ENCODE measurements around the gene DEPDC4.
"Not testable (repeated sequence)": the region's sequence is repeated elsewhere in the genome, so short reads cannot be mapped to it uniquely, and the experiment has no call there.

Gene DEPDC4

DNA sequence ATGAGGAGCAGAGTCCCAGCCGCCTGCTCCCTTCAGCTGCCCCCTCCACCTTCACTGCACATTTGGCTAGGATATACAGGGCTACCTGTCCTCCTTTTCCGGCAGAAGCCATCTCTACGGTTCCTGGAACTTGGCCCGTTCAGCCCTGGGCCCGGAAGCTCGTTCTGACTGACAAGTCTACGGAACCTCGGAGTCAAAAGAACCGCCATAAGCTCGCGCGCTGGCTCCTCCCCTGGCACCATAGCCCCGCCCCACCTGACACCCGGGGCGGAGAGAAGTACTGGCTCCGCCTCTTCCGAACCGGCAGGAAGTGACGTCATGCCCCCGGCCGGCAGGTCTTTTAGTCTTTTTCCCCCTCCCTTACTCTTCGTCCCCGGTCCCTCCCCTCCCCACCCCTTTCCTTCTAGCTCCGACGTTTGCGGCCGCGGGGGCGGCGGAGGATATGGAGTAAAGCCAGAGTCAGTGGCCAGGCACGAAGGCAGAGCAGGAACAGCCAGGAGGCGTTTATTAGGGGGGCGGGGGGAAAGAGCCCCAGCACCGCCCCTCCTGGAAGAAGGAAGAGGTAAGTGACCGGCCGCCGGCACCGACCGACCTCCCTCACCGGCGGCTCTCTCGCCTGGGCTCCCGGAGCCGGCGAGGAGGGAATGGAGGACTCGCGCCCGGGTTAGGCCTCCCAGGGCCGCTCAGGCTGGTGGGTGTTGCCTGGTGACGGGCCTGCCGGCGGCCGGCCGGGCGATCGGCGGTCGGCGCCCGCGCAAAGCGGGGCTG lies at the start of gene DEPDC4, which contains the start of gene SCYL2:
Gene DEPDC4 (minus strand): TSS at position 245 of the 768 bp plus-strand sequence. CDS start 3 bp downstream, at position 242.
Gene SCYL2 (plus strand): TSS at position 343 of the 768 bp plus-strand sequence. CDS start 15,794 bp downstream, outside the sequence.
- DNase-seq, result peak; percentile 94

DNA sequence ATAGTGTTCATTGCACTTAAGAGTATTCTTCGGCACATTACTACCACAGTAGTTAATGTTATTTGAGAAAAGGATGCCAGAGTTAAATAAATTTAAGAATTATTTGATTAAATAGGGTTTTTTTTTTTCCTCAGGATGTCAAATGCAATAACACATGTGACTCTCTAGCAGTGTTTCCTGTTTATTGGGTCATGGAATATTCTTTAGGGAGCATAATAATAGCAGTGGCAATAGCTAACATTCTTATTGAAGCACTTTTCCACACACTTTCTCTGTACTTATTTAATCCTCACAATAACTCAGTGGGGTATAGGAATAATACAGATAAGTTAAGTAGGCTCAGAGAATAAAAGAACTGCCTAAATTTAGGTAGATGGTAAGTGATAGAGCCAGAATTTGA lies 44.4 kb upstream of the DEPDC4 start:
- no peak for DNase-seq

DNA sequence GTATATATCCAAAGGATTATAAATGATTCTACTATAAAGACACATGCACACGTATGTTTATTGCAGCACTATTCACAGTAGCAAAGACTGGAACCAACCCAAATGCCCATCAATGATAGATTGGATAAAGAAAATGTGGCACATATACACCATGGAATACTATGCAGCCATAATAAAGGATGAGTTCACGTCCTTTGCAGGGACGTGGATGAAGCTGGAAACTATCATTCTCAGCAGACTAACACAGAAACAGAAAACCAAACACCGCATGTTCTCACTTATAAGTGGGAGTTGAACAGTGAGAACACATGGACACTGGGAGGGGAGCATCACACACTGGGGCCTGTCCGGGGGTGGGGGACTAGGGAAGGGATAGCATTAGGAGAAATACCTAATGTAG lies 41.3 kb upstream of the DEPDC4 start:
- not testable (repeated sequence) for DNase-seq

DNA sequence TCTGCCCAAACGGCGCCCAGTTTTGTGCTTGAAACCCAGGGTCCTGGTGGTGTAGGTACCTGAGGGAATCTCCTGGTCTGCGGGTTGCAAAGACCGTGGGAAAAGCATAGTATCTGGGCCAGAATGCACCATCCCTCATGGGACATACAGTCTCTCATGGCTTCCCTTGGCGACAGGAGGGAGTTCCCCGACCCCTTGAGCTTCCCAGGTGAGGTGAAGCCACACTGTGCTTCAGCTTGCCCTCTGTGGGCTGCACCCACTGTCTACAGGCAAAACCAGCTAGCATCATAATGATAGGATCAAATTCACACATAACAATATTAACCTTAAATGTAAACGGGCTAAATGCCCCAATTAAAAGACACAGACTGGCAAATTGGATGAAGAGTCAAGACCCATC lies 37.5 kb upstream of the DEPDC4 start:
- not testable (repeated sequence) for DNase-seq

- DNase-seq, result no peak
Observed at GRCh38 chr12:100303831-100304230, 37.0 kb upstream of the DEPDC4 start.

DNA sequence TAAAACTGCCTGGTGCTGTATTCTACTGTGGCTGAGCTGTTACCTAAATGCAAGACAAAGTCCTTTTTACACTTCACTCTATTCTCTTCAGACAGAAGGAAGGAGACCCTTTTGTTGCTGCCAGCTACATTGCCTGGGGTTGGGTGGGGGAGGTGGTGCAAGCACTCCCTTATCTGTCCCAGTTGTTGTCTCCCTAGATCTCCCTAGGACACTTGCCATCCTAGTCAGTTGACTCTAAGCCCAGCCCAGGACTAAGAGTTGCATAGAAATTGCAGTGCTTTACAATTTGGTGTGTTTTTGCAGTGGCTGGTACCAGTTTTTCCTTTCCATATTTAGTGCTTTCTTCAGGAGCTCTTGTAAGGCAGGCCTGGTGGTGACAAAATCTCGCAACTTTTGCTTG lies 35.2 kb upstream of the DEPDC4 start:
- no peak for DNase-seq

DNA sequence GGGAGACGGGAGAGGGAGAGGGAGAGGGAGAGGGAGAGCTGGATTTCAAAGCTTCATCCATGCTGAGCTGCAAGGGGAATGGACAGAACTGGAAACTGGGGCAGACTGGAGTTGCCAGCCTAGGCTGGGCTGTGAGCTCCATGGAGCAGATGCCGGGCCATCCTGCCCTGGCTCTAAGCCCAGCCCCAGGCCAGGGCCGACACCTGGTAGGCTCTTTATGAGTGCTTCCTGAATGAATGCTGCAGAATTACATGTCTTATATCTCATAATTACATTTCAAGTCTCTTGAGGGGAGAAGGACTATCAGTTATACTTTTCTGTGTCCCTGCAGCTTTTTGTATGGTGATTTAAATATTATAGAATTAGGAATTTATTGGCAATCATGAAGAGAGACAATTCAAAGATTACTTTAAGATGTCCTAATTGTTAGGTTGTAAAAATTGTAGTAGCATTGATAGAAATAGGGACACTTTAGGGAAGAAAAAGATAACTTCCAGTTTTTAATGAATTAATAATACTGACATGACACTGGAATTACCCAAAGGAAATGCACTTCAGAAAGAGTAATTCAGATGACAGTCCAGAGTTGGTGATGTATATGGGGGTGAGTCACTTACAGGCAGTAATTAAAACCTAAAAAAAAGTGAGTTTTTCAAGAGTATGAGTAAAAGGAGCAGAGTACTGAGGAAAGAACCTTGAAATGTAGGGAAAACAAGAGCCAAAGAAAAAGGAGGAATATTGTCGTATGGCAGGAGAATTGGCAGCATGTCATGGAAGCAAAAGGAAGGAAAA lies 29.1 kb upstream of the DEPDC4 start:
- DNase-seq, result no peak

DNA sequence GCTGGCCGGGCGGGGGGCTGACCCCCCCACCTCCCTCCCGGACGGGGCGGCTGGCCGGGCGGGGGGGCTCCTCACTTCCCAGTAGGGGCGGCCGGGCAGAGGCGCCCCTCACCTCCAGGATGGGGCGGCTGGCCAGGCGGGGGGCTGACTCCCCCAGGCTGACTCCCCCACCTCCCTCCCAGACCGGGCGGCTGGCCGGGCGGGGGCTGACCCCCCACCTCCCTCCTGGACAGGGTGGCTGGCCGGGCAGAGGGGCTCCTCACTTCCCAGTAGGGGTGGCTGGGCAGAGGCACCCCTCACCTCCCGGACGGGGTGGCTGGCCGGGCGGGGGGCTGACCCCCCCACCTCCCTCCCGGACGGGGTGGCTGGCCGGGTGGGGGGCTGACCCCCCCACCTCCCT lies 27.5 kb upstream of the DEPDC4 start:
- not testable (repeated sequence) for DNase-seq

- no peak for DNase-seq
Observed at GRCh38 chr12:100293017-100293416, 26.1 kb upstream of the DEPDC4 start.

DNA sequence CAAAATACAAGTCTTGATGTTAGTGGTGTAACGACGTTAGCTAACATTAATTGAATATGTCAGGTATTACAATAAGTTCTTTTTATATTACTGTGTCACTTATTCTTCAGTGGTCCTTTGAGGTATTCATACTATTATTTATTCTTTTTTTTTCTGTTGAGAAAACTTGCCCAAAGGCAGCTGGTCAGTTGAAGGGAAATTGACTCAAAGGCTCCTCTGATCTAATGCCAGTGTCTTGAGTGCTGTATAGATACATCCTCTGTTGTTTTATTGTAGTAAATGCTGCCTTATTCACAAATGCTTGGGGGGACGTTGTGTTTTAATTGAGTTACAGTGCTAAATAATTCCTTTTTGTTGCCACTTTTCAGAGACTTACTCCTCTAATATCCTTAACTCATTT lies 23.1 kb upstream of the DEPDC4 start:
- no peak for DNase-seq

- DNase-seq, result no peak
Observed at GRCh38 chr12:100289038-100289437, 22.2 kb upstream of the DEPDC4 start.

DNA sequence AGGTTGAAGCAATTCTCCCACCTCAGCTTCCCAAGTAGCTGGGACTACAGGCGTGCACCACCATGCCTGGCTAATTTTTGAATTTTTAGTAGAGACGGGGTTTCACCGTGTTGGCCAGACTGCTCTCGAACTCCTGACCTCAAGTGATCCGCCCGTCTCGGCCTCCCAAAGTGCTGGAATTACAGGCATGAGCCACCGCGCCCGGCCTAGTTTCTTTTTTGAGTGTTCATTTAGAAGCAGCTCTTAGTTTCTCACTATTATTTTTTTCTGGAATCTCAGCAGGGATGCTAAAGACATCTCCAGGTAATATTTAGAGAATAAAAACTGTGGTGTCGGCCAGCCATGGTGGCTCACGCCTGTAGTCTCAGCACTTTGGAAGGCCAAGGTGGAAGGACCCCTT lies 17.7 kb upstream of the DEPDC4 start:
- not testable (repeated sequence) for DNase-seq

DNA sequence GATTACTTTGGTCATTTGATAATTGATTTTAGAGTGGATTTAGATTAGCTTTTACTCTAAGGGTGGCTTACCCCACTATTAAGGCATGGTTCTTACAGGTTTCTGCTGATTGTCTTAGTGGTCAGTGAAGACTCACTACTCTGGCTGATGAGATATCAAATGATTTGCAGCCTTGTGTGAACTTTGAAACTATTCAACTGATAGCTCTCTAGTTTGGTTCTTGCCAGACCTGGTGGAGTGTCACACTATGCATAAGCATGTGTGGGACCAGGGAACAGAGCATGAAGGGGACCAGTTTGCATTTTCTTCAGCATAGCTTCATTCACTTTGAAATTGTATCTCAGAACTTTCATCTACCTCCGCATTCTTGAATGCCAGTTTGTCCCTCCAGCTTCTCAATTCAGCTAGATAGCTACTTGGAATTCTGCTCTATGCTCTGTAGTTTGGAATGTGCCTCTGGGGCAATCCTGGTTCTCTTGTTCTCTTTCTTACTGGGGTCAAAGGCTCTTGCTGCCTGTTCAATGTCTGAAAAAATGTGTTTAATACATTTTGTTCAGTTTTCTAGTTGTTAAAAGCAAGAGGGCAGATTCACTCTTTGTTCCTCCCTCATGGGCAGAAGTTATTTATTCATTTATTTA lies 12.8 kb upstream of the DEPDC4 start:
- no peak for DNase-seq

GRCh38 chr12:100279159-100279558 lies 12.3 kb upstream of the DEPDC4 start:
- DNase-seq, result no peak

DNA sequence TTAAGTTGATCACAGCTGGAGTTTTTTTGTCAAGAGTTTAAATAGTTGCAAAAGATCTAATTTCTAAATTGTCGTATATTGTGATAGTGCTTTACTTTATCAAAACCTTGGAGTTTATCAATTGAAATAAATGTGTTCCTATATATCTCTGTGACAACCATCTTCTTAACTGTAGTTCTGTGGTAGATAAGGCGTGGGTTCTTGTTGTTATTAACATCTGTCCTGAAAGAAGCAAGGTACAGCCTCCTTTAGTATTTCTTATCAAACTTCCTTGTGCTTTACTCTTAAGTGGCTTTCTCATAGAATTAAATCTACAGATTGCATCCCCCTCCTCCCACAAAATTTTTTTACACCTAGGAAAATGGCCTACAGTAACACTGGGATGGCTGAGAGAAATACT lies 7.4 kb upstream of the DEPDC4 start:
- DNase-seq, result no peak

DNA sequence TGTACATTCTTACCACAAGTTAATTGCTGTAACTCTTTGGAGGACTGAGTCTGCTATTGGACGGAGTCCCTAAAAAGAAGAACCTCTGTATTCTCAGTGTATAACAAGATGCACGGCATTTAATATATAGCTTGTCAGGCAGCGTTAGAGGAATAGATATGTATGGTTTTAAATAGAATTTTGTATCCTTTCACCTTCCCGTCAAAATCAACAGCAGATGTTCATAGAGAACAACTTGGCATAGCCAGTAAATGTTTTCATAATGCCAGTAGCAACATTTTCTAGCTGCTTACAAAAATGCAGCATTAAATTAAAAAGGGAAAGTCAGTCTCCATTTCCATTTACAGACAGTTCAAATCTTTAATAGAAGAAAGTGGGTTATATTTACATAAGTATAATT lies 6.9 kb upstream of the DEPDC4 start:
- DNase-seq, result no peak

- DNase-seq, result no peak
Observed at GRCh38 chr12:100268835-100269564, 2.1 kb upstream of the DEPDC4 start.

GRCh38 chr12:100267603-100268281 lies 863 bp upstream of the DEPDC4 start:
- DNase-seq, result peak; percentile 31

- DNase-seq, result no peak
Observed at GRCh38 chr12:100266585-100266834, 369 bp downstream of the DEPDC4 start.

DNA sequence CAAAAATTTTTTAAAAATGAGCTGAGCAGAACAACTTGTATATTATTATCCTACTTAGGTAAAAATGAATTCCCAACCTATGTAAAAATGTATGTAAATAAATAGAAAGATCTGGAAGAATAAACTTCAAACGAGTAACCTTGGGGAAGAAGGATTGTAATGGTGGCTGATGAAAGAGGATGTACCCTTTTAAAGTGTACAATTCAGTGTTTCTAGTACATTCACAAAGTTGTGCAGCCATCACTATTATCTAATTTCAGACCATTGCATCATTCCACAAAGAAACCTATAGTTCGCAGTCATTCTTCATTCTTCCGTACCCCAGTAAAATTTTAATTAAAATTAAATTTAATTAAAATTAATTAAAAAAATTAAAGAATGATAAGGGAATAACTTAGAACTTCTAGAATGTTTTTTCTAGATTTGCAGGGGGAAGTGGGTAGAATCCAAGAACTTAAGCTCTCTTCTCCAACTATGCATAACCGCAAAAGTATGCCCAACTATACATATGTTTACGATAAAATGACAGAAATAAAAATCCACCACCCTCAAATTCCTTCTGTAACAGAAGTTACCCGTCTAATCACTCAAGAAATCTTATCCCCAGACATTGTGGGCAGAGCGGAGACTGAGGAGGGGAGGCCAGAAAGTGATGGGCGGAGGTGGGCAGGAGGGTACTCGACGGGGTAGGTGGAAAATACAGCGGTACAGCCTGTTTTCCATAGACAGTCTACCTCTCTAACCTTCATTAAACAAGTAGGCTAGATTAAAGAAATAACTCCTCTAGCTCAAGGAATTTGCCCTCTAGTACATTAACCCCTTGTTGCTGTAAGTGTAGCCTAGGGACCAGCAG lies 921 bp downstream of the DEPDC4 start:
- DNase-seq, result no peak

DNA sequence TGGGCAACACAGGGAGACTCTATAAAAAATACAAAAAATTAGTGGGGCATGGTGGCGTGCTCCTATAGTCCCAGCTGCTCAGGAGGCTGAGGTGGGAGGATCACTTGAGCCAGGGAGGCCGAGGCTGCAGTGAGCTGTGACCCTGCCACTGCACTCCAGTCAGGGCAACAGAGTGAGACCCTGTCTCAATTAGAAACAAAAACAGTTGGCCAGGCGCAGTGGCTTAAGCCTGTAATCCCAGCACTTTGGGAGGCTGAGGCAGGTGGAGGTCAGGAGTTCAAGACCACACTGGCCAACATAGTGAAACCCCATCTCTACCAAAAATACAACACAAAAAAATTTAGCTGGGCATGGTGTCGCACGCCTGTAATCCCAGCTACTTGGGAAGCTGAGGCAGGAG lies 1.8 kb downstream of the DEPDC4 start:
- not testable (repeated sequence) for DNase-seq

GRCh38 chr12:100263131-100263530 lies 3.7 kb downstream of the DEPDC4 start:
- no peak for DNase-seq

Data from CD4-positive, alpha-beta T cell treated with Interleukin-12 subunit alpha and Interleukin-12 subunit beta, for 1 hour (primary cell).